ENCODE measurements around the gene PDE10A.

- TF ChIP-seq, protein P1, sequence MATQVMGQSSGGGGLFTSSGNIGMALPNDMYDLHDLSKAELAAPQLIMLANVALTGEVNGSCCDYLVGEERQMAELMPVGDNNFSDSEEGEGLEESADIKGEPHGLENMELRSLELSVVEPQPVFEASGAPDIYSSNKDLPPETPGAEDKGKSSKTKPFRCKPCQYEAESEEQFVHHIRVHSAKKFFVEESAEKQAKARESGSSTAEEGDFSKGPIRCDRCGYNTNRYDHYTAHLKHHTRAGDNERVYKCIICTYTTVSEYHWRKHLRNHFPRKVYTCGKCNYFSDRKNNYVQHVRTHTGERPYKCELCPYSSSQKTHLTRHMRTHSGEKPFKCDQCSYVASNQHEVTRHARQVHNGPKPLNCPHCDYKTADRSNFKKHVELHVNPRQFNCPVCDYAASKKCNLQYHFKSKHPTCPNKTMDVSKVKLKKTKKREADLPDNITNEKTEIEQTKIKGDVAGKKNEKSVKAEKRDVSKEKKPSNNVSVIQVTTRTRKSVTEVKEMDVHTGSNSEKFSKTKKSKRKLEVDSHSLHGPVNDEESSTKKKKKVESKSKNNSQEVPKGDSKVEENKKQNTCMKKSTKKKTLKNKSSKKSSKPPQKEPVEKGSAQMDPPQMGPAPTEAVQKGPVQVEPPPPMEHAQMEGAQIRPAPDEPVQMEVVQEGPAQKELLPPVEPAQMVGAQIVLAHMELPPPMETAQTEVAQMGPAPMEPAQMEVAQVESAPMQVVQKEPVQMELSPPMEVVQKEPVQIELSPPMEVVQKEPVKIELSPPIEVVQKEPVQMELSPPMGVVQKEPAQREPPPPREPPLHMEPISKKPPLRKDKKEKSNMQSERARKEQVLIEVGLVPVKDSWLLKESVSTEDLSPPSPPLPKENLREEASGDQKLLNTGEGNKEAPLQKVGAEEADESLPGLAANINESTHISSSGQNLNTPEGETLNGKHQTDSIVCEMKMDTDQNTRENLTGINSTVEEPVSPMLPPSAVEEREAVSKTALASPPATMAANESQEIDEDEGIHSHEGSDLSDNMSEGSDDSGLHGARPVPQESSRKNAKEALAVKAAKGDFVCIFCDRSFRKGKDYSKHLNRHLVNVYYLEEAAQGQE (IDR thresholded peaks at IDR 0.05; ENCODE audit: insufficient replicate concordance, low read depth) = no peak
- TF ChIP-seq, protein P2, sequence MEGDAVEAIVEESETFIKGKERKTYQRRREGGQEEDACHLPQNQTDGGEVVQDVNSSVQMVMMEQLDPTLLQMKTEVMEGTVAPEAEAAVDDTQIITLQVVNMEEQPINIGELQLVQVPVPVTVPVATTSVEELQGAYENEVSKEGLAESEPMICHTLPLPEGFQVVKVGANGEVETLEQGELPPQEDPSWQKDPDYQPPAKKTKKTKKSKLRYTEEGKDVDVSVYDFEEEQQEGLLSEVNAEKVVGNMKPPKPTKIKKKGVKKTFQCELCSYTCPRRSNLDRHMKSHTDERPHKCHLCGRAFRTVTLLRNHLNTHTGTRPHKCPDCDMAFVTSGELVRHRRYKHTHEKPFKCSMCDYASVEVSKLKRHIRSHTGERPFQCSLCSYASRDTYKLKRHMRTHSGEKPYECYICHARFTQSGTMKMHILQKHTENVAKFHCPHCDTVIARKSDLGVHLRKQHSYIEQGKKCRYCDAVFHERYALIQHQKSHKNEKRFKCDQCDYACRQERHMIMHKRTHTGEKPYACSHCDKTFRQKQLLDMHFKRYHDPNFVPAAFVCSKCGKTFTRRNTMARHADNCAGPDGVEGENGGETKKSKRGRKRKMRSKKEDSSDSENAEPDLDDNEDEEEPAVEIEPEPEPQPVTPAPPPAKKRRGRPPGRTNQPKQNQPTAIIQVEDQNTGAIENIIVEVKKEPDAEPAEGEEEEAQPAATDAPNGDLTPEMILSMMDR (IDR thresholded peaks at IDR 0.05; ENCODE audit: insufficient read depth, low read length) = no peak
These were observed 30.8 kb downstream of the PDE10A start for GRCh38 chr6:165632194-165632593.

All from HL-60 (cell line).